Measurements from ENCODE around the gene GRID1.

Gene GRID1

GRCh38 chr10:86167762-86168128, 198.8 kb downstream of the GRID1 start:
- DNase-seq (ENCODE audit: low spot score) = no peak

- no peak for DNase-seq (ENCODE audit: low spot score)
Measured at GRCh38 chr10:86167121-86167761, 199.4 kb downstream of the GRID1 start.

GRCh38 chr10:86165666-86166065, 200.9 kb downstream of the GRID1 start:
- no peak for DNase-seq (ENCODE audit: low spot score)

- no peak for DNase-seq (ENCODE audit: low spot score)
Measured at GRCh38 chr10:86164960-86165630, 201.5 kb downstream of the GRID1 start.

- peak; percentile 38 for DNase-seq (ENCODE audit: low spot score)
Measured at GRCh38 chr10:86164174-86164774, 202.3 kb downstream of the GRID1 start.

GRCh38 chr10:86163522-86164173, 202.9 kb downstream of the GRID1 start:
- DNase-seq (ENCODE audit: low spot score) = no peak

GRCh38 chr10:86162696-86163400, 203.7 kb downstream of the GRID1 start:
- no peak for DNase-seq (ENCODE audit: low spot score)

- DNase-seq (ENCODE audit: low spot score) = no peak
Measured at GRCh38 chr10:86162036-86162435, 204.6 kb downstream of the GRID1 start.

GRCh38 chr10:86160890-86161585, 205.6 kb downstream of the GRID1 start:
- DNase-seq (ENCODE audit: low spot score) = no peak

- no peak for DNase-seq (ENCODE audit: low spot score)
Measured at GRCh38 chr10:86159797-86160196, 206.8 kb downstream of the GRID1 start.

- no peak for DNase-seq (ENCODE audit: low spot score)
Measured at GRCh38 chr10:86155054-86155921, 211.3 kb downstream of the GRID1 start.

- no peak for DNase-seq (ENCODE audit: low spot score)
Measured at GRCh38 chr10:86153751-86154150, 212.8 kb downstream of the GRID1 start.

GRCh38 chr10:86152911-86153310, 213.7 kb downstream of the GRID1 start:
- DNase-seq (ENCODE audit: low spot score) = no peak

GRCh38 chr10:86152354-86152753, 214.2 kb downstream of the GRID1 start:
- no peak for DNase-seq (ENCODE audit: low spot score)

- no peak for DNase-seq (ENCODE audit: low spot score)
Measured at GRCh38 chr10:86151613-86152012, 215.0 kb downstream of the GRID1 start.

- no peak for DNase-seq (ENCODE audit: low spot score)
Measured at GRCh38 chr10:86149257-86149656, 217.3 kb downstream of the GRID1 start.

GRCh38 chr10:86148117-86148516, 218.5 kb downstream of the GRID1 start:
- no peak for DNase-seq (ENCODE audit: low spot score)

GRCh38 chr10:86144301-86144700, 222.3 kb downstream of the GRID1 start:
- no peak for DNase-seq (ENCODE audit: low spot score)

- DNase-seq (ENCODE audit: low spot score) = no peak
Measured at GRCh38 chr10:86141896-86142295, 224.7 kb downstream of the GRID1 start.

- peak; percentile 53 for DNase-seq (ENCODE audit: low spot score)
Measured at GRCh38 chr10:86139066-86139657, 227.4 kb downstream of the GRID1 start.
